NCI-H187 (cell line): Measurements from ENCODE around the gene CCNY.

Experiments used
- DNase-seq, 2 experiments: peaks; one replicate each; lab custom pipeline; 2025; lab: John Stamatoyannopoulos, UW

Gene CCNY

GRCh38 chr10:35426657-35427056 lies 90.3 kb downstream of the CCNY start:
- no peak for DNase-seq

GRCh38 chr10:35427543-35427942 lies 91.2 kb downstream of the CCNY start:
- DNase-seq = no peak

- DNase-seq = no peak
These were observed 92.2 kb downstream of the CCNY start for GRCh38 chr10:35428521-35428920.

GRCh38 chr10:35432781-35433338 lies 96.6 kb downstream of the CCNY start:
- DNase-seq = no peak

GRCh38 chr10:35433851-35434426 lies 97.6 kb downstream of the CCNY start:
- DNase-seq = no peak

- no peak for DNase-seq
These were observed 98.2 kb downstream of the CCNY start for GRCh38 chr10:35434533-35434932.

- DNase-seq = no peak
These were observed 99.5 kb downstream of the CCNY start for GRCh38 chr10:35435824-35436223.

- no peak for DNase-seq
These were observed 101.5 kb downstream of the CCNY start for GRCh38 chr10:35437829-35438228.

GRCh38 chr10:35438718-35439571 lies 102.6 kb downstream of the CCNY start:
- no peak for DNase-seq

GRCh38 chr10:35440016-35440415 lies 103.7 kb downstream of the CCNY start:
- DNase-seq = no peak

GRCh38 chr10:35442028-35442427 lies 105.7 kb downstream of the CCNY start:
- DNase-seq = no peak

- DNase-seq = no peak
These were observed 106.3 kb downstream of the CCNY start for GRCh38 chr10:35442592-35442991.

- no peak for DNase-seq
These were observed 107.5 kb downstream of the CCNY start for GRCh38 chr10:35443858-35444257.

GRCh38 chr10:35445150-35445884 lies 109.0 kb downstream of the CCNY start:
- no peak for DNase-seq

GRCh38 chr10:35446439-35446838 lies 110.1 kb downstream of the CCNY start:
- no peak for DNase-seq

GRCh38 chr10:35447693-35448407 lies 111.5 kb downstream of the CCNY start:
- no peak for DNase-seq

GRCh38 chr10:35448687-35449662 lies 112.7 kb downstream of the CCNY start:
- DNase-seq = no peak

- DNase-seq = no peak
These were observed 113.6 kb downstream of the CCNY start for GRCh38 chr10:35449944-35450343.

GRCh38 chr10:35451151-35452016 lies 115.1 kb downstream of the CCNY start:
- no peak for DNase-seq

GRCh38 chr10:35452171-35452570 lies 115.9 kb downstream of the CCNY start:
- no peak for DNase-seq
